ENCODE measurements around the gene TUBB2A. TPM values are rescaled to one million over a fixed set of nuclear protein-coding genes. Genes with fewer than 3 reads are reported as not detected.

Gene TUBB2A
- total RNA-seq, 4 donors from 2014 or later, result 16.3 to 72.5 (median 34.5) TPM

GRCh38 chr6:3147914-3148757 lies 9.2 kb downstream of the TUBB2A start:
- intact Hi-C loops (cut with DNase I), result no loop called here
- Histone ChIP-seq H3K36me3 (no peaks in the 10 kb centered on the region), H3K27me3 (no peaks in the 10 kb centered on the region), H3K4me3 (replicated peaks in 1 of 3) (no peak overlapping the region), H3K9me3 (no peaks in the 10 kb centered on the region), H3K27ac (no peak overlapping the region), H3K4me1 (no peaks in the 10 kb centered on the region)
- no peak for DNase-seq
- TF ChIP-seq POLR2A (IDR thresholded peaks at IDR 0.05), result no peak
- no peak for TF ChIP-seq CTCF (IDR thresholded peaks at IDR 0.05)
- 86 to 94% methylated on average over 5 to 6 of the region's 6 CpGs for WGBS, 2 donors

DNA sequence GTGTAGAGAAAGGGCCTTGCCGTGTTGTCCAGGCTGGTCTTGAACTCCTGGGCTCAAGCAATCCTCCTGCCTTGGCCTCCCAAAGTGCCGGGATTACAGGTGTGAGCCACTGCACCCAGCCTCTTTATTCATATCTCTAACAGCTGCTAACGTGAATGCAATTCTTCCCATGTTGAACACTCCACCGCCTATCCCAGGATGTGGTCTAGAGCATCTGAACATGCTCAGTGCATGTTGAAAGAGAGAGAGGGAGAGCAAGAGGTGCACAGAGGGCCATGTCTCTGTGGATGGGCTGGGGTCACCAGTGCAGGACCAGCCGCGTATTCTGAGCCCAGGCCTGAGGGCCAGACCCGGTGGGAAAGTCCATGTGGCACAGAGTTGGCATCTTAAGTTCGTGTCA lies 12.8 kb downstream of the TUBB2A start:
- WGBS, 2 donors, result 81 to 85% methylated on average over 8 of the region's 8 CpGs
- Histone ChIP-seq H3K27me3 (no peaks in the 10 kb centered on the region), H3K4me3 (replicated peaks in 1 of 3) (no peak overlapping the region), H3K36me3 (peaks cover 0 to 3% of the 10 kb centered on the region in 2 donors), H3K4me1 (peaks cover 3% of the 10 kb centered on the region in 2 donors), H3K27ac (no peak overlapping the region), H3K9me3 (no peaks in the 10 kb centered on the region)
- no peak for DNase-seq
- TF ChIP-seq POLR2A (IDR thresholded peaks at IDR 0.05), result no peak
- no peak for TF ChIP-seq CTCF (IDR thresholded peaks at IDR 0.05)
- intact Hi-C loops (cut with DNase I), result no loop called here

DNA sequence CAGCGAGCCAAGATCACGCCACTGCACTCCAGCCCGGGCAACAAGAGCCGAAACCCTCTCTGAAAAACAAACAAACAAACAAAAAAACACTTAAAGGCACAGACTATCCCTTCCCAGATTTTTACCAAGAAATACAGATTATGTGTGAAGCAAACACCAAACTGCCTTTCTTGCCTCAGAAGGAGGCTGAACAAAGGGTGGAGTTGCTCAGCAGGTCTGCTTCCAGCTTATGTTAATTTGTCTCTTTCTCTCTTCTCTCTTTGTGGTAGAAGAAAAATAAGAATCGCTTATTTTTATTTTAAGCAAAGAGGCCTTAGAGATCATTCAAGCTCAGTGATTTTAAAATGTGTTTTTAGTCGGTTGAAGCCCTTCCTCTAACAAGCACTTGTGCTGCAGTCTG lies 14.2 kb downstream of the TUBB2A start:
- Histone ChIP-seq H3K9me3 (no peaks in the 10 kb centered on the region), H3K36me3 (peaks cover 0 to 3% of the 10 kb centered on the region in 2 donors), H3K27me3 (no peaks in the 10 kb centered on the region), H3K27ac (no peak overlapping the region), H3K4me1 (peaks cover 11 to 15% of the 10 kb centered on the region in 2 donors), H3K4me3 (replicated peaks in 1 of 3) (no peak overlapping the region)
- intact Hi-C loops (cut with DNase I), result no loop called here
- TF ChIP-seq CTCF (IDR thresholded peaks at IDR 0.05) (no peak), POLR2A (IDR thresholded peaks at IDR 0.05) (no peak)
- no peak for DNase-seq
- WGBS, 2 donors, result 74 to 82% methylated on average over 6 of the region's 6 CpGs

DNA sequence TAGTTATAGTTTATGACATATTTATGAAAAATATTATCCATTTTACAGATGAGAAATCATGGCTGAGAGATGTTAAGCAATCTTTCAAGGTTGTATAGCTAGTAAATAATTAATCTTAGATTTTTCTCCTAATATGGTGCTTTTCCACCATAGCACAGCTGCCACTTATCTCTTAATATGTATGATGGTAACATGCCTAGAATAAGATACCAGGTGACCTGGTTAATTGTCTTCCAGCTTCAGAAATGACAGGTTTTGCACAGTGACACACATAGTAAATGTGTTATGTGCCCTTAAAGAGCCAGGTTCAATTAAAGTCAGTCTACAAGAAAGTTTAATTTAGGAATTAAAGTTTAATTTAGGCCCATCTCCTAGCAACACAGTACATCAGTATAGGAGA lies 14.8 kb downstream of the TUBB2A start:
- DNase-seq, result no peak
- Histone ChIP-seq H3K9me3 (no peaks in the 10 kb centered on the region), H3K27ac (no peak overlapping the region), H3K27me3 (no peaks in the 10 kb centered on the region), H3K4me1 (peaks cover 11 to 21% of the 10 kb centered on the region in 2 donors), H3K4me3 (replicated peaks in 1 of 3) (no peak overlapping the region), H3K36me3 (peaks cover 0 to 3% of the 10 kb centered on the region in 2 donors)
- no peak for TF ChIP-seq CTCF (IDR thresholded peaks at IDR 0.05)
- no peak for TF ChIP-seq POLR2A (IDR thresholded peaks at IDR 0.05)
- intact Hi-C loops (cut with DNase I), result no loop called here

DNA sequence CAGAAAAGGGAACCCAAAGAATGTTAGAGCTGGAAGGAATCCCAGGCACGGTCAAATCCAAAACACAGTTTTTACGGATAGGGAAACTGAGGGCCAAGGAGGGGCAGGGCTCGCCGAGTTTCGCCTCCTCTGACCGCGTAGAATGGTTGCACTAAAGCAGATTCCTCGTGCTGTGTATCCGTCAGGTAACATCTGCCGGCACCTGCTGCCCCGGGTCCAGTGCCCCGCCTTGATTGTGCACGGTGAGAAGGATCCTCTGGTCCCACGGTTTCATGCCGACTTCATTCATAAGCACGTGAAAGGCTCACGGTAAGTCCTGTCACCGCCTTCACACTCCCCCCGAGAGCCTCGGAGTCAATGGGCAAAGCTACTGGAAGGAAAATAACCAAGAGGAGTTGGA lies 17.1 kb downstream of the TUBB2A start:
- H3K4me3 ChIP-seq (replicated peaks in 1 of 3), result no peak overlapping the region
- DNase-seq, result no peak
- TF ChIP-seq POLR2A (IDR thresholded peaks at IDR 0.05) (no peak), CTCF (IDR thresholded peaks at IDR 0.05) (no peak)
- intact Hi-C loops (cut with DNase I), result no loop called here
- peaks cover 0 to 3% of the 10 kb centered on the region in 2 donors for H3K36me3 ChIP-seq
- no peak overlapping the region for H3K27ac ChIP-seq
- H3K4me1 ChIP-seq, result peaks cover 11 to 27% of the 10 kb centered on the region in 2 donors
- 92 to 94% methylated on average over 20 of the region's 20 CpGs for WGBS, 2 donors
- H3K9me3 ChIP-seq, result no peaks in the 10 kb centered on the region
- H3K27me3 ChIP-seq, result no peaks in the 10 kb centered on the region

All from thyroid gland (tissue), 4 donors.